22Rv1 (cell line): ENCODE data around the gene CERCAM.

Source experiments
- ZFX ChIP-seq: fragments of 450-650 bp; IDR thresholded peaks from 2 replicates; pipeline ENCODE4 v1.6.1; 2017; ENCODE audit warnings: antibody characterized with exemption, borderline replicate concordance
- TF ChIP-seq, protein P1 (sequence below): fragments of 450-650 bp; IDR thresholded peaks from 2 replicates; pipeline ENCODE4 v1.5.1; 2017; ENCODE audit warnings: mild to moderate bottlenecking

DNA sequence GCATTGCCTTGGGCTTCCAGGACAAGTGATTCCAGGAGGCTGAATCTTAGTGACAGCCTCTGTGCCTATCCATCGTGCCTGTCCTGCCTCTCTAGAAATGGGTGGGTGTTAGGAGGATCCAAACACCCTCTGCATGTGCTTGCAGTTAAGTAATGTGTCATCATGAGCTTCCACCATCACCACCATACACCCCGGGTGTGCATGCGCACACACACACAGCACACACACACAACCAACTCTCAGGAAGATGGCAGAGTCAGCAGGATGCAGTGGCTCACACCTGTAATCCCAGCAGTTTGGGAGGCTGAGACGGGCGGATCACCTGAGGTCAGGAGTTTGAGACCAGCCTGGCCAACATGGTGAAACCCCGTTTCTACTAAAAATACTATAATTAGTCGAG lies 22.8 kb upstream of the CERCAM start:
- no peak for TF ChIP-seq ZFX
- TF ChIP-seq, protein P1, sequence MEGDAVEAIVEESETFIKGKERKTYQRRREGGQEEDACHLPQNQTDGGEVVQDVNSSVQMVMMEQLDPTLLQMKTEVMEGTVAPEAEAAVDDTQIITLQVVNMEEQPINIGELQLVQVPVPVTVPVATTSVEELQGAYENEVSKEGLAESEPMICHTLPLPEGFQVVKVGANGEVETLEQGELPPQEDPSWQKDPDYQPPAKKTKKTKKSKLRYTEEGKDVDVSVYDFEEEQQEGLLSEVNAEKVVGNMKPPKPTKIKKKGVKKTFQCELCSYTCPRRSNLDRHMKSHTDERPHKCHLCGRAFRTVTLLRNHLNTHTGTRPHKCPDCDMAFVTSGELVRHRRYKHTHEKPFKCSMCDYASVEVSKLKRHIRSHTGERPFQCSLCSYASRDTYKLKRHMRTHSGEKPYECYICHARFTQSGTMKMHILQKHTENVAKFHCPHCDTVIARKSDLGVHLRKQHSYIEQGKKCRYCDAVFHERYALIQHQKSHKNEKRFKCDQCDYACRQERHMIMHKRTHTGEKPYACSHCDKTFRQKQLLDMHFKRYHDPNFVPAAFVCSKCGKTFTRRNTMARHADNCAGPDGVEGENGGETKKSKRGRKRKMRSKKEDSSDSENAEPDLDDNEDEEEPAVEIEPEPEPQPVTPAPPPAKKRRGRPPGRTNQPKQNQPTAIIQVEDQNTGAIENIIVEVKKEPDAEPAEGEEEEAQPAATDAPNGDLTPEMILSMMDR: no peak
